ENCODE results near the gene LIX1L.

Gene LIX1L

DNA sequence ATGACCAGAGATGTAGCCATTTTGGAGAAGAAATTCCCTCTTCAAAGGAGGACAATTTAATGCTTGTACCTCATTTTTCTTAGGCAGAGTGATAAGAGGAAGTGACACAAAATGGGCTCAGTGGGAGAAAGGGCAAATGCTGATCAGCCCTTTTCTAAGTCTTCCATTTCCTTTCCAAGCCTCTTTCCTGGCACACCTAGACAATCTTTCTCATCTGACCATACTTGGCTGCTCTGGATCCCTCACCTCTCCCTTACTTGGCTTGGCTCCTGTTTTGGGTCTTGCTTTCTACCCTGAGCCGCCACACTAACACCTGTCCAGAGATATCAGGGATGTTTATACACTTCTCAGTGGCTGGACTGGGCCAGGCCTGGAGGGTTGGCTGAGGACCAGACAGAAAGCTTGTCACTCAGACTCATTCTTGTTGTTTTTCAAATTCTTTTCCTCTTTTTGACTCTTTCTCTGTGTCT, 25.4 kb upstream of the LIX1L start:
- ChIA-PET POLR2A (no interaction called here), CTCF (interaction anchor here (9.5 kb wide), 1 partner anchor 9 kb away, joined by 176 read pairs; the partner anchor contains the start of gene TXNIP)
- TF ChIP-seq, protein P1, sequence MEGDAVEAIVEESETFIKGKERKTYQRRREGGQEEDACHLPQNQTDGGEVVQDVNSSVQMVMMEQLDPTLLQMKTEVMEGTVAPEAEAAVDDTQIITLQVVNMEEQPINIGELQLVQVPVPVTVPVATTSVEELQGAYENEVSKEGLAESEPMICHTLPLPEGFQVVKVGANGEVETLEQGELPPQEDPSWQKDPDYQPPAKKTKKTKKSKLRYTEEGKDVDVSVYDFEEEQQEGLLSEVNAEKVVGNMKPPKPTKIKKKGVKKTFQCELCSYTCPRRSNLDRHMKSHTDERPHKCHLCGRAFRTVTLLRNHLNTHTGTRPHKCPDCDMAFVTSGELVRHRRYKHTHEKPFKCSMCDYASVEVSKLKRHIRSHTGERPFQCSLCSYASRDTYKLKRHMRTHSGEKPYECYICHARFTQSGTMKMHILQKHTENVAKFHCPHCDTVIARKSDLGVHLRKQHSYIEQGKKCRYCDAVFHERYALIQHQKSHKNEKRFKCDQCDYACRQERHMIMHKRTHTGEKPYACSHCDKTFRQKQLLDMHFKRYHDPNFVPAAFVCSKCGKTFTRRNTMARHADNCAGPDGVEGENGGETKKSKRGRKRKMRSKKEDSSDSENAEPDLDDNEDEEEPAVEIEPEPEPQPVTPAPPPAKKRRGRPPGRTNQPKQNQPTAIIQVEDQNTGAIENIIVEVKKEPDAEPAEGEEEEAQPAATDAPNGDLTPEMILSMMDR (IDR thresholded peaks at IDR 0.05; ENCODE audit: control extremely low read depth, extremely low read depth, low read depth, missing control alignments): no peak
- DNase-seq (ENCODE audit: extremely low spot score): no peak

DNA sequence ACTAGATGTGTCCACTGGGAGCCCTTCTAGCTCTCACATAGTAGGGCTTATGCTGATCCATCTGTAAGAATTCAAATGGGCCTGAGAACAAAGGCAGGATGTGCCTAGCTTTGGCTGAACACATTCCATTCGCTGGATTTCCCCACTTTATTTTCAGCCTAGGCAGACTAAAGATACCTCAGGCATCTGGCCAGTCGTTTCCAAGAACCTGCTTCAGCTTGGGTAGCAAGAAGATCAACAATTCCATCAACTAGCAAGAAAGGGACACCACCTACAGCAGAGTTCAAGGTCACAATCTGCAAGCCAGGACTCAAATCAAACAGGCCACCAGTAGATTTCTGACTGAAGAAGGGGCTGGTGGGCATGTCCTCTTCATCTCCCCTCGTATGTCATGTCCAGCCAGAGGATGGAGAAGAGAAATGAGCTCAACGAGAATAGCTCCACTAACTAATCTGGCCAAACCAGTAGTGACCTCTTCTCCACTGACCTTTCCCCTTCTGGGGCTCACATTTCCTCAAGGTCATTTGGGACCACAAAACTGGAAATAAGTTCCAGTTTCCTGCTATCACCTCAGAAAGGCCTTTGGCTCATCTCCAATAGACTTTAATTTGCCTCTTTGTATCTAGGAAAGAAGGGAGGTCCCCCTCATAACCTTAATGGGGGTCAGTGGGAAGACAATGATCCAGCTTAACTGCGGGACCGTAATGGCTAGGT, 24.4 kb upstream of the LIX1L start:
- CTCF ChIA-PET: interaction anchor here (0.7 to 9.5 kb wide), 8 partner anchors 10 to 137 kb away, joined by 3 to 176 read pairs (median 4); partner anchors contain the start of genes ANKRD34A, NUDT17, POLR3GL and TXNIP
- TF ChIP-seq, protein P1 (IDR thresholded peaks at IDR 0.05; ENCODE audit: control extremely low read depth, extremely low read depth, low read depth, missing control alignments): no peak
- no peak for DNase-seq (ENCODE audit: extremely low spot score)
- POLR2A ChIA-PET: interaction anchor here (0.8 to 1.7 kb wide), 2 partner anchors 10 to 14 kb away, joined by 3 read pairs; partner anchors contain the start of gene TXNIP

DNA sequence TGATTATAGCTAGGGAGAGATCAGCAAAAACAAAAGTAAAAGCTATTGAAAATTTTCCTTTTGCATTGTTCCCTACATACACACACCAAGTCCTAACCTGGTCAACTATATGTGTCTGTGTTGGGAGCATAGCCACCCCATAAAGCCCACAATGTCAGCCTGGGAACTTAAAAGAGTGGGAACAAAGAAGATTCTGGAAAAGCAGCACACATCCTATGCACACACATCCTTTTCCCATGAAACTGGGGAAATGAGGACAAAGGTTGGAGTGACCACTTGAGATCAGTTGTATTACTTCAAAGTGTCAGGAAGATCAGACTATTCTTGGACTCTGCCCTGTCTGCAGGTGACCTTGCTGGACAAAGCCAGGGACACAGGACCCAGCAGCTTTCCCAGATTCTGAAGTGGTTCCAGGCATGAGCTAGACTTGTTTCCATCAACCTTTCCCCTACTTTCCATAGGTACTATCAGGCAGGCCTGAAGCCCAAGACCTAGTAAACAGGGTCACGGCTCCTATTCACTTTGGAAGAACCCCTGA, 22.7 kb upstream of the LIX1L start:
- DNase-seq (ENCODE audit: extremely low spot score): no peak
- TF ChIP-seq, protein P1 (IDR thresholded peaks at IDR 0.05; ENCODE audit: control extremely low read depth, extremely low read depth, low read depth, missing control alignments): no peak
- ChIA-PET POLR2A (interaction anchor here (1.0 to 2.6 kb wide), 8 partner anchors 9 to 121 kb away, joined by 3 to 25 read pairs (median 4); partner anchors contain the start of genes ANKRD34A, LIX1L, POLR3GL and TXNIP), CTCF (interaction anchor here (1.0 to 9.5 kb wide), 11 partner anchors 12 to 136 kb away, joined by 3 to 249 read pairs (median 24); partner anchors contain the start of genes ANKRD34A, LIX1L, NUDT17 and POLR3GL)

DNA sequence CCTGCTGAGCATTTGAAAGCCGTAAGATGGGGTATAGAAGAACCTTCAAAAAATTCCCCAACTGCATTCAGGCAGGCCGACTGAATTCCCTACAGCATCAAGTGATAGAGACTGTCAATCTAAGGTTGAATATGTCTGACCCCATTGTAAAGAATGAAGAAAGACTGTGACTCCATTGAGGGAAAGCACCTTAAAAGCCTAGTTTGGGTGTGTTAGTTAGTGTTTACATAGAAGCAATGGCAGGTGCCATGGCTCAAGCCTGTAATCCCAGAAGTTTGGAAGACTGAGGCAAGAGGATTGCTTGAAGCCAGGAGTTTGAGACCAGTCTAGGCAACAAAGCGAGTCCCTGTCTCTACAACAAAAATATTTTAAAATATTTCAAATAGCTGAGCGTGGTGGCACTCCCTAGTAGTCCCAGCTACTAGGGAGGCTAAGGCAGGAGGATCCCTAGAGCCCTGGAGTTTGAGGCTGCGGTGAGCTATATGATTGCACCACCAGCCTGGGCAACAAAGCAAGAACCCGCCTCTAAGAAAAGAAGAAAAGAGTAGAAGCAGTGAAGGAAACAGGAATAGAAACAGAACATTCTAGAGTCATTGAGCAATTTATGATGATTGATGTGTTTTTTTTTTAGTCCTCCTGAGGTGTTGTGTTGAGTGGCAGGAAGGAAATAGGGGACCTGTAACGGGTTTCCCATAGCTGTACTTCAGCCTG, 22.1 kb upstream of the LIX1L start:
- CTCF ChIA-PET: interaction anchor here (1.1 to 9.5 kb wide), 14 partner anchors 13 to 135 kb away, joined by 3 to 249 read pairs (median 19); partner anchors contain the start of genes ANKRD34A, HJV, LIX1L and NUDT17
- DNase-seq (ENCODE audit: extremely low spot score): no peak
- TF ChIP-seq, protein P1 (IDR thresholded peaks at IDR 0.05; ENCODE audit: control extremely low read depth, extremely low read depth, low read depth, missing control alignments): no peak
- POLR2A ChIA-PET: interaction anchor here (0.7 to 2.6 kb wide), 10 partner anchors 9 to 120 kb away, joined by 3 to 25 read pairs (median 4); partner anchors contain the start of genes ANKRD34A, LIX1L, POLR3GL and TXNIP

DNA sequence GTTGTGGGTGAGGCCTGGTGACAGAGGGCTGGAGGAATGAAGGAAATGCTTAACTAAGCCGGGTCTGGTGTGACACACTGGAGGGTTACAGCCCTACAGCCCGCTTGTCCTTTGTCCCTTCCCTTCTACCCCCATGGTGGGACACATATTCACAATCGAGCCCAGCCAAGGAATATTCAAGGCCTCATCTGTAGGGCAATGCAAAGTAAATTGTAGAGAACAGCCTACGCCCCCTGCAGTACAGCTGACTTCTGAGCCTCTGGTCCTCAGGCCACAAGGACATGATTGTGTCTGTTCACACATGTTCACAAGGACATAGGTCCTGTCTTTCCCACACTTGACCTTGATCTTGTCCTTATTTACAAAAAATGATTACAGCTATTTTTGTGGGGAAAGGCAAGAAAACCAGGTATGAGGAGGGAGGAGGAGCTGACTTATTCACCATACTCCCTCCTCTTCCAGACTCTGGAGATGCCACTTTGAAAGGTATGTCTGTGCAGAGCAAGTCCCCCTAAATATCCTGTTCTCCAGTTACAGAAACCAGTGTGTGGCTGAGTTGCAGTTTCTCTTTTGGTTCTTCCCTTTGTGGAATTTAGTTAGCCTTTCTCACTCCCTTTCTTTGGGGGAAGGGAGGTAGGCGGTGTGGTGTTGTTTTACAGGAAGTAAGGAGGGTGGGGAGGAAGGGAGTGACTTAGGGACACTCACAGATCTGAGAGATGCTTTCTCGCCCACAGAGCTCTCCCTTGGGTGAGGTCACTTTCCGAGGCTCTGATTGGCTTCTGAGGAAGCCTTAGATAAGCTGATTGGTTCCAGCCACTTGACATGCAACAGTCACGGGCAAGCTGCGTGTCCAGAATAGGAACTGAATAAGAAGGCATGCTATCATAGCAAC, 21.3 kb upstream of the LIX1L start:
- ChIA-PET POLR2A (interaction anchor here (1.0 to 2.6 kb wide), 10 partner anchors 8 to 119 kb away, joined by 3 to 25 read pairs (median 6); partner anchors contain the start of genes ANKRD34A, LIX1L, POLR3GL and TXNIP), CTCF (interaction anchor here (0.8 to 9.5 kb wide), 21 partner anchors 13 to 134 kb away, joined by 3 to 249 read pairs (median 6); partner anchors contain the start of genes ANKRD34A, HJV, LIX1L and NUDT17)
- TF ChIP-seq, protein P1 (IDR thresholded peaks at IDR 0.05; ENCODE audit: control extremely low read depth, extremely low read depth, low read depth, missing control alignments): peak; percentile 42
- DNase-seq (ENCODE audit: extremely low spot score): peak; percentile 85
